GM21529 (cell line): ENCODE data around the gene UBAC2.
A peak's percentile ranks its signal among the peaks of the same experiment; 100 is the strongest.
"Not testable (repeated sequence)": the region's sequence is repeated elsewhere in the genome, so short reads cannot be mapped to it uniquely, and the experiment has no call there.

Experiments used
- ATAC-seq: cut with Tn5 transposase; IDR thresholded peaks from one replicate; pipeline ENCODE4 v1.9.1; 2021; ENCODE audit not compliant: unreplicated experiment

UBAC2 gene

GRCh38 chr13:99182439-99182838 is 18.2 kb upstream of the UBAC2 start:
- no peak for ATAC-seq

GRCh38 chr13:99185606-99186005 is 15.0 kb upstream of the UBAC2 start:
- ATAC-seq: no peak

GRCh38 chr13:99190147-99190985 is 10.3 kb upstream of the UBAC2 start:
- no peak for ATAC-seq

GRCh38 chr13:99191336-99191899 is 9.2 kb upstream of the UBAC2 start:
- ATAC-seq: no peak

- no peak for ATAC-seq
Observed at GRCh38 chr13:99191900-99192399, 8.7 kb upstream of the UBAC2 start.

DNA sequence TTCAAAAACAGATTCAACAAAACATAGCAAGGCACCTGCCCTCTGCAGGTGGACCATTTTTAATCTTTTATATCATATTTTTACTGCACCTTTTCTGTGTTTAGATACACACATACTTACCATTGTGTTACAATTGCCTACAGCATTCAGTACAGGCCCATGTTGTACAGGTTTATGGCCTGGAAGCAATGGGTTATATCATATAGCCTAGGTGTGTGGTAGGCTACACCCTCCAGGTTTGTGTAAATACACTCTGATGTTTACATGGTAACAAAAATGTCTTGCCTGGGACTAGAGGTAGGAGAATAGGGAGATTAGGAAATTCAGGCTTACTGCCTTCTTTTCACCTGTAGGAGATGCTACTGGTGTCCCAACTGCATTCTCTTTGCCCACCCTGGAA is 8.2 kb upstream of the UBAC2 start:
- no peak for ATAC-seq

DNA sequence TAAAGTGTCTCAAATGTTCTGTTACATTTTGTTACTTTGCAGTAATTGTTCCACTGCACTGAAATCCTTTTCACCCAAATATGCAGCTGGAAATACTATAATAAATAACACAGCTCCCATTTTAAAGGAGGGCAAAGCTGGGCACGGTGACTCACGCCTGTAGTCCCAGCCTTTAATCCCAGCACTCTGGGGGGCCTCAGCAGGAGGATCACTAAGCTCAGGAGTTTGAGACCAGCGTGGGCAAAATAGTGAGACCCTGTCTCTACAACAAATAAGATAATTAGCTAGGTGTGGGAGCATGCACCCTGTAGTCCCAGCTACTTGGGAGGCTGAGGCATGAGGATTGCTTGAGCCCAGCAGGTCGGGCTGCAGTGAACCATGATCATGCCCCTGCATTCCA is 7.5 kb upstream of the UBAC2 start:
- no peak for ATAC-seq

DNA sequence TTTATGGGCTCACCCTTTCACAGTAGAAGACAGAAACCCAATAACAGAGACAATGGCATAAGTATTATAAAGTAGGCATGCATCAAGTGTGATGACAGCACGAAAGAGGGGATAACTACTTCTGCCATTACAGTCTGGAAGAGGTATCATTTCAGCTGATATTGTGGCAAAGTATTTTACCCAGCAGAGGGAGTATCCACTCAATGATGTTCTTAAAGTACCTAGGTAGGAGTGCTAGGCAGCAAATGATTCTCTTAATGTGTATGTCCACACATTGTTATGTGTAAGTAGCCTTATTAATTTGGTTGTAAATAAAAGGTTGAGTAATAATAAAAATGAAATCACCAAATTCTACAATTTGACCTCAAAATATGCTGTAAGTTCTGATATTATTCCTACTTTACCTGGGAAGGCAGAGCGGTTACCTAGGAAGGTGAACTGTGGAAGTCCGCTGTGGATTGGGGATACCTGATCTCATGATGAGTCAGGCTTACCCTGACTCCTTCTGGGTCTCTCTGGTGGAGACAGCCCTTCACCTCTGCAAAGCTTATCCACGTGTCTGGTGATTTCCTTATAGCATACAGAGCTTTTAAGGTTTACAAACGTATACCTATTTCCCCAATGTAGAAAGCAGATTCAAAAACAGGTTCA is 4.1 kb upstream of the UBAC2 start:
- ATAC-seq: no peak

DNA sequence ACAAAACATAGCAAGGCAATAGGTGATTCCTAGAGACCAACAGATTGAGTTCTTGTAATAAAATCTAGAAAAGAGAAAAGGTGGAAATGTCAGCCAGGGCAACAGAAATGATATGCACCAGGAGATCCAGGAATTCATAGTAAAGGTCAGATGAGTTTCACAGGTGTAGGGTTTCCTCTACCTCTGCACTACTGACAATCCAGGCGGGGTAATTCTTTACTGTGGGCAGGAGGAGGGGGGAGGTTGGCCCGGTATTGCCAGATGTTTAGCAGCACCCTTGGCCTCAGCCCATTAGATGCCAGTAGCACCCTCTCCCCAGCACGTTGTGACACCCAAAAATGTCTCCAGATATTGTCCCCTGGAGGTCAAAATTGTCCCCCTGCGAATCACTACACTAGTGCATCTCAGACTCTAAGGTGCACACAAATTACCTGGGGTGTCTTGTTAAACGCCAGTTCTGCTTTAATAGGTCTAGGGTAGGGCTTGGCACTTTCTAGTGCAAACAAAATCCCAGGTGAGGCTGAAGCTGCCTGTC is 3.5 kb upstream of the UBAC2 start:
- ATAC-seq: no peak

DNA sequence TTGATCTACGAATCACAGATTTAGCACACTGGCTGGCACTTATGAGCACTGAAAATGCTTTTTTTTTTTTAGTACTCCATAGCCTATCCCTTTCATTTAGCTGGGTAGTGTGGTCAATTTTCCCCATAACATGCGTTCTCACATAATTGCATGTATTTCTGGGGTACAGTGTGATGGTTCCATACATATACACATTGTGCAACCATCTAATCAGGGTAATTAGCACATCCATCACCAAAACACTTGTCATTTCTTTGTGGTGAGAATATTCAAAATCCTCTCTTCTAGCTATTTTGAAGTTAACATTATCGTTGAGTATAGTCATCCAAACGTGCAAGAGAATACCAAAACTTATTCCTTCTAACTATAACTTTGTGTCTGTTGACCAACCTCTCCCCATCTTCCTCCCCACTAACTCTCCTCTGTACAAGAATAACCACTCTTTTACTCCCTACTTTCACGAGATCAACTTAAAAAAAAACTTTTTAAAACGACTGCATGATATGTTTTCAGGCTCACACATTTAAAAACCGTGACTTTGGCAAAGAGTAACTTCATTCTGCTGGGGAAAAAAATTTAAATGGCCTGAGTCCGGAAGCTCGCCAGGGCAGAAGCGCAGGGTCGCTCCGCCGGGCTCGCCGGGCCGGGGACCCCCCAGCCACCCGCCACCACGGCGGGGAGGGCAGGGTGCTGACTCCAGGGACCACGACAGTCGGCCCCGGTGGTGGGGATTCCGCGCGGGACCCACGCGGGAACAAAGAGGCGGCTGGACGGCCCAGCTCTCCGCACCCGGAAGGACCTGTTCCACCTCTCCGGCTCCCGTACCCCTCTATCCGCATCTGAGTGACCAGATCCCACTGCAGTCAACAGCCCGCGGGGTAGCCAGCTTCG is 868 bp upstream of the UBAC2 start:
- ATAC-seq: peak; percentile 0

DNA sequence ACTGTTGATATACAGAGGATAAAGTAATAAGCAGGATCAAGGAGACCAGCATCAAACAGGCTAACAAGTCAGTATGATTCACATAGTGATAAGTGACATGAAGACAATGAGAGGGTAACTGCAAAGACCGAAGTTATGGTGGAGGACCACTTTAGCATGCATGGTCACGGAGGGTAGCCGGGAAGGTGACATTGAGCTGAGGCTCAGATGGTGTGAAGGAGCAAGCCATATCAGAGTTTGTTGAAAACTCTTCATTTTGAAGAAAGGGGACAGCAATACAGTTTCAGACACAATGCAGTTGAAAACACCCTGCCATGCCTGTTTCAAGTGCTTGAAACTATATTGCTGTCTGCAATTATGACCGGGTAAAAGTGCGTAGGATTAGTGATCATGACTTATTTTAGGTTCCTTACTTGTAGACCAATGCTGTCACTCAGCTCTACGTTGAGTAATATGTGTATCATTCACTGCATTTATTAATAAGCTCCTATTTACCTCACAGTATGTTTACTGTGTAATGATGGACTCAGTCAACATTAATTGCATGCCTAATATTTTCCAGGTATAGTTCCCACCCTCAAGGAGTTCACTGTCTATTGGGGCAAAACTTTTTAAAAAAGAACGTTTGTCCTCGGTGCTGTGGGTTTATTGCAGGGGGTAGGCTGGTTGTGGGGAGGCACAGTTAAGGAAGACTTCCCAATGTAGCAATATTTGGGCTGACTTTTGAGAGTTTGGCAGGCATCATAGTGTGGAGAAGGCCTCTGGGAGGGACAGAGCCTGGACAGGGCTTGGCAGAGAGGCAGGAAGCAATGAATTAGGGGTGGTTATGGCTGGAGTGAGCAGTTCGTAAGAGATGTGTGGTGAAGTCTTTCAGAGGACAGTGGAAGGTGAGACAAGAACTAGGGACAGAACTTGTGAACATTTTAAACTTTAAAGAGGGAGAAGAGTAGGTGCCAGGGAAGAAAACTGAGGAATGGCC is 3.2 kb downstream of the UBAC2 start:
- ATAC-seq: no peak

- ATAC-seq: no peak
Observed at GRCh38 chr13:99205621-99206220, 5.1 kb downstream of the UBAC2 start.

GRCh38 chr13:99206226-99206625 is 5.6 kb downstream of the UBAC2 start:
- ATAC-seq: no peak

GRCh38 chr13:99206873-99207272 is 6.2 kb downstream of the UBAC2 start:
- no peak for ATAC-seq

DNA sequence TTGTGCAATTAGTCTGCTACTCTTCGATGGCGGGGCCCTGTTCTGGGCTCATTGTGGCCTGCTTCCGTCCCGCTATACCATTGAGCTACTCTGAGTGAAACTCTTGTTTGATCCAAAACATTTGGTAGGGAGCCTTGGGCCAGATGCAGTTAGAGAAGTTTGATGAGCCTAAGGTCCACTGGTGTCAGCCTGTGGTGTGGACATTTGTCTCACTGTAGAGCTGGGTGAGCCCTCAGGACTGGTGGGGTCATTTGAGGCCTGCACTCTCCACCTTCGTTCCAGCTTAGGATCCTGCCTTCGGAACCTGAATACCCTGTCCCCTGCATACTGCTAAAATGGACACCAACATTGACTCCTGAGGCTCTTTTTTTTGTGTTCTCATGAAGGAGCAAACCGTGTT is 6.9 kb downstream of the UBAC2 start:
- ATAC-seq: no peak

DNA sequence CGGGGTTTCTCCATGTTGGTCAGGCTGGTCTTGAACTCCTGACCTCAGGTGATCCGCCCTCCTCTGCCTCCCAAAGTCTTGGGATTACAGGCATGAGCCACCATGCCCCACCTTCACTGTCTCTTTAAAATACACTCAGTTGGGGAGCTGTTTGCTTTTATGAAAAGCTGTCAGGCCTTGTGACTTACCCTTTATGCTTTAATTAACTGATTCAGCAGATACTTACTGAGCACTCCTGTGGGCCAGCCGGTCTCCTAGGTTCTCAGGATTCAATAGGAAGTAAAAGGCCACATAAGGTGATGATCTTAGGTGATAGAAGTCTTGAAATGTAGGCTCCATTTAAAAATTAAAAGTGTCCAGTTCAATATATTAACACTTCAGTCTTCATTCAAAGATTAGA is 7.5 kb downstream of the UBAC2 start:
- no peak for ATAC-seq

DNA sequence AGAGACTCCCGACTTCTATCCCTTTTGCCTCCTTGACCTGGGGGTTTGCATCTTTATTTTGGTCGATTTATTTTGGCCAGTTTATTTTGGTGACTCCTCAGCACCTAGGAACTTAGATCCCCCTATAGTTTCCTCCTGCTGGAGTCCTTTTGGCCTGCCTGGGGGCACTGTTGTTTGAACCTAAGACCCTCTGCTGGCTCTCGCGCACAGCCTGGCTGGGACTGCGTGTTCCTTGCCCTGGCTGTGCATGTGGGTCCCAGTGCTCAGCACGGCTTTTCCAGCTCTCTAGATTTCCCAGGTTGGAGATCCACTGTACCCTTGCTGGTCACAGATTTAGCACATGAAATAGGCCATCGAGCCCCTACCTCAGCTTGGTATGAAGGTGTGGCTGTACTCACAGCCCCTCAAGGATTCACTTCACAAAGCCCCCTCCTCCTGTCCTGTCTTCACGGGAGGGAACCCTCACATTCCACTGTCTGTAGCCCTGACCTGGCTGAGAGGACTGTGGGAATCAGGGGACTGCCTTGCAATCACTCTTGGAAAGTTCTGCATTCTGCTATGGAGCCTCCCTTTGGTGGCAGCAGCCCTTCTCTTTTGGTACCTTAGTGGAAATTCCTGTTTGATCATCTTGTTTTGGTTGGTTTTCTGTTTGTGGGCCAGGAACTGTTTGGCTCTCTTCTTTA is 8.3 kb downstream of the UBAC2 start:
- no peak for ATAC-seq

GRCh38 chr13:99210627-99211026 is 10.0 kb downstream of the UBAC2 start:
- not testable (repeated sequence) for ATAC-seq
